Breast epithelium (tissue), 3 donors: ENCODE data around the gene ZNF48.

ENCODE experiments used
- POLR2A ChIP-seq: fragments of 450-650 bp; IDR thresholded peaks from one replicate; pipeline ENCODE4 v1.6.1; 2016; ENCODE audit warnings: antibody characterized with exemption, mild to moderate bottlenecking, moderate library complexity
- POLR2AphosphoS5 ChIP-seq, 3 donors: sonication (generic); formaldehyde crosslinking; IDR thresholded peaks; one replicate each; pipeline ENCODE4 v1.6.1; 2017; ENCODE audit warnings: antibody characterized with exemption in 3 of 3
- TF ChIP-seq, protein P1 (sequence below), 3 donors: fragments of 450-650 bp; IDR thresholded peaks; one replicate each; pipeline ENCODE4 v1.5.1; 2016 to 2017; ENCODE audit warnings: antibody characterized with exemption in 3 of 3, mild to moderate bottlenecking in 3 of 3, moderate library complexity in 3 of 3

DNA sequence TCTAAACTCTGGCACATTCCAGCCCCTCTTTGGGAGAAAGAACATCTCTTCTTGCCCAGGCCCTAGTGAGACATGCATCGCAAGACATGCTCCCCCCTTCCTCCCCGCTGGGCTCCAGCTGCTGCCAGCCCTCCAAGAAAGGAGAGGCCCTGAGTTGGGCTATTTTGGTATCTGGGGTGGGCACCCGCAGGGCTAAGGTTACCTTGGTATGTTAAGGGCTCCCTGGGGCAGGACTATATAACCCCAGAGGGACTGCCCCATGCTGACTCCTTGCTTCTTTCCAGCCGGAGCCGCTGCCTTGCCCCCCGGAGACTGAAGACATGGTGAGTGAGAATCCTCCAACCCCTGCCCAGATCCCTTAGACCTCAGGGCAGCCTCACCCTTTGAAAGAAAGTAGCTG, 20.7 kb upstream of the ZNF48 start, which contains the start of gene MYL11:
- TF ChIP-seq, protein P1, sequence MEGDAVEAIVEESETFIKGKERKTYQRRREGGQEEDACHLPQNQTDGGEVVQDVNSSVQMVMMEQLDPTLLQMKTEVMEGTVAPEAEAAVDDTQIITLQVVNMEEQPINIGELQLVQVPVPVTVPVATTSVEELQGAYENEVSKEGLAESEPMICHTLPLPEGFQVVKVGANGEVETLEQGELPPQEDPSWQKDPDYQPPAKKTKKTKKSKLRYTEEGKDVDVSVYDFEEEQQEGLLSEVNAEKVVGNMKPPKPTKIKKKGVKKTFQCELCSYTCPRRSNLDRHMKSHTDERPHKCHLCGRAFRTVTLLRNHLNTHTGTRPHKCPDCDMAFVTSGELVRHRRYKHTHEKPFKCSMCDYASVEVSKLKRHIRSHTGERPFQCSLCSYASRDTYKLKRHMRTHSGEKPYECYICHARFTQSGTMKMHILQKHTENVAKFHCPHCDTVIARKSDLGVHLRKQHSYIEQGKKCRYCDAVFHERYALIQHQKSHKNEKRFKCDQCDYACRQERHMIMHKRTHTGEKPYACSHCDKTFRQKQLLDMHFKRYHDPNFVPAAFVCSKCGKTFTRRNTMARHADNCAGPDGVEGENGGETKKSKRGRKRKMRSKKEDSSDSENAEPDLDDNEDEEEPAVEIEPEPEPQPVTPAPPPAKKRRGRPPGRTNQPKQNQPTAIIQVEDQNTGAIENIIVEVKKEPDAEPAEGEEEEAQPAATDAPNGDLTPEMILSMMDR (IDR thresholded peaks at IDR 0.05): no peak
- TF ChIP-seq POLR2A (no peak), POLR2AphosphoS5 (IDR thresholded peaks at IDR 0.05) (no peak)
